Measurements from ENCODE around the gene HES5.

DNA sequence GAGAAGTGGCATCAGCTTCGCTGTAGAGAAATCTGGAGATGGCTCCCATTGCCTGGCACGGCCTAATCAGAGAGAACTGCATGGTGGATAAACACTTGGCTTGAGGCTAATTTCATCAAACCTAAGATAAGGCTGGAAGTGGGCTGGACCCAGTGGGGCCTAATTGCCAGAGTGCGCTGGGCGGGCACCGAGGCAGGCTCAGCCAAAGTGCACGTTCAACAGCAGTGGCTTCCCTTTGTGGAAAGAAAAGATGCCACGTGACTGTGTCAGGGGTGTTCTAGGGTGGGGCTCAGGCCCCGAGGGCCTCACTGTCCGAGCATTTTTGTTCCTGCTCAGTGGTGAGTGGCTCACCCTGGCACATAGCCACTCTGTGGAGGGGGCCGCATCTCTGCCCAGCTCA lies 48.2 kb downstream of the HES5 start:
- TF ChIP-seq, protein P1, sequence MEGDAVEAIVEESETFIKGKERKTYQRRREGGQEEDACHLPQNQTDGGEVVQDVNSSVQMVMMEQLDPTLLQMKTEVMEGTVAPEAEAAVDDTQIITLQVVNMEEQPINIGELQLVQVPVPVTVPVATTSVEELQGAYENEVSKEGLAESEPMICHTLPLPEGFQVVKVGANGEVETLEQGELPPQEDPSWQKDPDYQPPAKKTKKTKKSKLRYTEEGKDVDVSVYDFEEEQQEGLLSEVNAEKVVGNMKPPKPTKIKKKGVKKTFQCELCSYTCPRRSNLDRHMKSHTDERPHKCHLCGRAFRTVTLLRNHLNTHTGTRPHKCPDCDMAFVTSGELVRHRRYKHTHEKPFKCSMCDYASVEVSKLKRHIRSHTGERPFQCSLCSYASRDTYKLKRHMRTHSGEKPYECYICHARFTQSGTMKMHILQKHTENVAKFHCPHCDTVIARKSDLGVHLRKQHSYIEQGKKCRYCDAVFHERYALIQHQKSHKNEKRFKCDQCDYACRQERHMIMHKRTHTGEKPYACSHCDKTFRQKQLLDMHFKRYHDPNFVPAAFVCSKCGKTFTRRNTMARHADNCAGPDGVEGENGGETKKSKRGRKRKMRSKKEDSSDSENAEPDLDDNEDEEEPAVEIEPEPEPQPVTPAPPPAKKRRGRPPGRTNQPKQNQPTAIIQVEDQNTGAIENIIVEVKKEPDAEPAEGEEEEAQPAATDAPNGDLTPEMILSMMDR (IDR thresholded peaks at IDR 0.05) = no peak
- TF ChIP-seq POLR2A (IDR thresholded peaks at IDR 0.05) = no peak
